ENCODE results near the gene RTF1. TPM values are rescaled to one million over a fixed set of nuclear protein-coding genes. Genes with fewer than 3 reads are reported as not detected.

The RTF1 gene
- polyA plus RNA-seq, 1 donor (not counting 4 experiments of a cell fraction or from before 2014, with no cell fraction given), result 28.5 TPM

DNA sequence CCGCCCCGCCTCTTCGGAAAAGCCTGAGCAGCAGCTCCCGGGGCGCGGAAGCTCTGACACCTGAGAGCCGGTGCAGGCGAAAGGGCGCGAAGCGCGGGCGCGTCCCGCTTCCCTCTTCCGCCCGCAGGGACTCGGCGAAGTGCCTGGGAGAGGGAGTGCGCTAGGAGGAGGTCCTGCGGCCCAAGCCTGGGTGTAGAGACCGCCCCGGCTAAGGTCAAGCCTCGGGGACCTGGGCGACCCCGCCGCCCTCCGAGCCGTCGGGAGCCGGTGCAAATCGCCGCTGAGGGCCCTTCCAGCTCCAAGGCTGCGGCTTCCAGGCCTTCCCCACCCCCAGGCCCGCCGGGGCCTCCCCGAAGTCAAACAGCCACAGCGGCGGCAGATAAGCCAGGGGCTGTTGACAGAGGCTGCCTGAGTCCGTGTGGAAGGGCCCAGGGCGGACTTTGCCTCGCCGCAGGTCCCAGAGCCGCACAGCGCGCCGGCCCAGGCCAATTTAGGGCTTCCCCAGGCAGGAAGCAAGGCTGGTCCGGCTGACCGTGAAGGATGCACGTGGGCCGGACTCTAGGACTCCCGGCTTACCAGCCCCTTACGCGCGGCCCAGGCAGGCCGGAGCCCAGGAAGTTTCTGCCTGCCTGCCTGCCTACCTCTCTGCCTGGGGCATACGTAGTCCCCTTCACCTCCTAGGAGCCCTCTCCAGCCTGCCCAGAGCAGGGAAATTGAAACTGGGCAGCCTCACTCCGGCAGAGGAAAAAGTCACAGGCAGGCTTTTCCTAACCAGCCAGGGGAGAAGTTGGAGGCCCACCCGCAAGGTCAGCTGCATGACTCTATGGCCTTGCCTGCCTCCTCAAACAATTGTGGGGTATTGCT, 79.1 kb downstream of the RTF1 start:
- no peak for TF ChIP-seq EZH2 (IDR thresholded peaks at IDR 0.05; ENCODE audit: low read length)
- no peak for TF ChIP-seq CTCF (optimal IDR thresholded peaks at IDR 0.05 in 1 of 3, IDR thresholded peaks at IDR 0.05 in 1 of 3, conservative IDR thresholded peaks at IDR 0.05 in 1 of 3; ENCODE audit: extremely low read depth in 1 of 3, insufficient read depth in 2 of 3, low read length in 3 of 3)
- DNase-seq (ENCODE audit: low read depth, low spot score), result no peak
- H2AFZ ChIP-seq (ENCODE audit: control insufficient read depth, low read length), result no peak overlapping the region
- no peaks in the 10 kb centered on the region for H3K9me3 ChIP-seq (ENCODE audit: control insufficient read depth, low read depth, low read length)
- H4K20me1 ChIP-seq (ENCODE audit: control insufficient read depth, extremely low read depth, insufficient read depth, low read length), result no peaks in the 10 kb centered on the region
- H3K4me1 ChIP-seq (ENCODE audit: control insufficient read depth, extremely low read depth, insufficient read depth, low read length), result peaks cover 22% of the 10 kb centered on the region
- no peak overlapping the region for H3K9ac ChIP-seq (ENCODE audit: control insufficient read depth, extremely low read depth, insufficient read depth, low read length)
- H3K4me3 ChIP-seq (ENCODE audit: control insufficient read depth in 2 of 3, extremely low read depth in 1 of 3, insufficient read depth in 2 of 3, low read depth in 1 of 3, low read length in 3 of 3), result peak overlapping the region in 1 of 3 experiments; percentile 53
- FAIRE-seq, result no peak
- H3K27me3 ChIP-seq (ENCODE audit: control insufficient read depth, extremely low read depth, insufficient read depth, low read length), result peaks cover 60% of the 10 kb centered on the region
- H3K79me2 ChIP-seq (ENCODE audit: control insufficient read depth, insufficient read depth, low read length), result no peaks in the 10 kb centered on the region
- H3K9me1 ChIP-seq (ENCODE audit: control insufficient read depth, extremely low read depth, insufficient read depth, low read length), result peaks cover 3% of the 10 kb centered on the region
- dilution Hi-C loops (cut with MboI; ENCODE audit: extremely low pct_ligation_motif_present, low sequenced_read_pairs), result no loop called here
- no peaks in the 10 kb centered on the region for H3K36me3 ChIP-seq (ENCODE audit: control insufficient read depth in 2 of 2, extremely low read depth in 1 of 2, insufficient read depth in 2 of 2, low read length in 2 of 2)
- H3K27ac ChIP-seq (ENCODE audit: control insufficient read depth, insufficient read depth, low read length), result no peak overlapping the region
- H3K4me2 ChIP-seq (ENCODE audit: control insufficient read depth, extremely low read depth, insufficient read depth, low read depth, low read length), result peak overlapping the region; percentile 68

- no peaks in the 10 kb centered on the region for H3K9me3 ChIP-seq (ENCODE audit: control insufficient read depth, low read depth, low read length)
- no peak overlapping the region for H3K9ac ChIP-seq (ENCODE audit: control insufficient read depth, extremely low read depth, insufficient read depth, low read length)
- no peaks in the 10 kb centered on the region for H3K36me3 ChIP-seq (ENCODE audit: control insufficient read depth in 2 of 2, extremely low read depth in 1 of 2, insufficient read depth in 2 of 2, low read length in 2 of 2)
- peaks cover 30% of the 10 kb centered on the region for H3K4me1 ChIP-seq (ENCODE audit: control insufficient read depth, extremely low read depth, insufficient read depth, low read length)
- no peak overlapping the region for H3K27ac ChIP-seq (ENCODE audit: control insufficient read depth, insufficient read depth, low read length)
- H2AFZ ChIP-seq (ENCODE audit: control insufficient read depth, low read length), result no peak overlapping the region
- peaks cover 87% of the 10 kb centered on the region for H3K27me3 ChIP-seq (ENCODE audit: control insufficient read depth, extremely low read depth, insufficient read depth, low read length)
- no peaks in the 10 kb centered on the region for H4K20me1 ChIP-seq (ENCODE audit: control insufficient read depth, extremely low read depth, insufficient read depth, low read length)
- H3K4me3 ChIP-seq (ENCODE audit: control insufficient read depth in 2 of 3, extremely low read depth in 1 of 3, insufficient read depth in 2 of 3, low read depth in 1 of 3, low read length in 3 of 3), result no peak overlapping the region
- FAIRE-seq (no peak), DNase-seq (ENCODE audit: low read depth, low spot score) (no peak)
- TF ChIP-seq CTCF (optimal IDR thresholded peaks at IDR 0.05 in 1 of 3, IDR thresholded peaks at IDR 0.05 in 1 of 3, conservative IDR thresholded peaks at IDR 0.05 in 1 of 3; ENCODE audit: extremely low read depth in 1 of 3, insufficient read depth in 2 of 3, low read length in 3 of 3), result no peak
- no peak for TF ChIP-seq EZH2 (IDR thresholded peaks at IDR 0.05; ENCODE audit: low read length)
- H3K9me1 ChIP-seq (ENCODE audit: control insufficient read depth, extremely low read depth, insufficient read depth, low read length), result peaks cover 3% of the 10 kb centered on the region
- no peaks in the 10 kb centered on the region for H3K79me2 ChIP-seq (ENCODE audit: control insufficient read depth, insufficient read depth, low read length)
- dilution Hi-C loops (cut with MboI; ENCODE audit: extremely low pct_ligation_motif_present, low sequenced_read_pairs), result no loop called here
- H3K4me2 ChIP-seq (ENCODE audit: control insufficient read depth, extremely low read depth, insufficient read depth, low read depth, low read length), result no peak overlapping the region
Measured at GRCh38 chr15:41498657-41499056, 81.8 kb downstream of the RTF1 start.

Measured in keratinocyte (primary cell).